Testis (tissue), 3 donors: ENCODE data around the gene RGMA. TPM values are rescaled to one million over a fixed set of nuclear protein-coding genes. Genes with fewer than 3 reads are reported as not detected.

ENCODE experiments used
- DNase-seq: peaks from one replicate; pipeline ENCODE4 v3.0.0-alpha.2; 2019
- H3K27ac ChIP-seq, 2 donors: fragments of 200-600 bp; sonication (generic); one replicate each; pipeline ENCODE4 v1.5.1; 2019
- H3K27me3 ChIP-seq: fragments of 200-600 bp; sonication (generic); one replicate; pipeline ENCODE4 v1.5.1; 2019
- H3K36me3 ChIP-seq: fragments of 200-600 bp; sonication (generic); one replicate; pipeline ENCODE4 v1.5.1; 2017; ENCODE audit warnings: low read depth; ENCODE audit errors: missing control alignments
- H3K4me1 ChIP-seq: fragments of 200-600 bp; sonication (generic); one replicate; pipeline ENCODE4 v1.5.1; 2019
- H3K4me3 ChIP-seq, 2 donors: fragments of 200-600 bp; sonication (generic); one replicate each; pipeline ENCODE4 v1.5.1; 2017 to 2019
- H3K9me3 ChIP-seq: fragments of 200-600 bp; sonication (generic); one replicate; pipeline ENCODE4 v1.5.1; 2017
- CTCF ChIP-seq, 3 experiments: fragments of 450-650 bp in 2 of 3; fragments of 200-600 bp in 1 of 3; sonication (generic) in 1 of 3; IDR thresholded peaks; one replicate each; pipeline ENCODE4 v1.5.1; 2016 to 2019; ENCODE audit warnings: antibody characterized with exemption in 3 of 3, mild to moderate bottlenecking in 2 of 3, moderate library complexity in 1 of 3
- POLR2A ChIP-seq: fragments of 450-650 bp; IDR thresholded peaks from one replicate; pipeline ENCODE4 v1.6.1; 2017; ENCODE audit warnings: antibody characterized with exemption, mild to moderate bottlenecking, moderate library complexity
- WGBS, 2 donors: methylation state at CpG; one replicate each; pipeline ENCODE4 v1.1.5; 2018; 5-methylcytosine and 5-hydroxymethylcytosine counted together
- intact Hi-C: fragments of 100-400 bp; cut with DNase I; formaldehyde crosslinking; loops from one replicate; pipeline ENCODE4 v1.15.1; 2023; ENCODE audit warnings: low total_unique reads
- polyA plus RNA-seq: library from polyadenylated mRNA; stranded (reverse); fragments of 350-450 nt; fragmentation: Illumina TruSeq; extraction: RNeasy Lipid Tissue Mini Kit (QIAGEN cat#74804); gene quantifications from one replicate; pipeline ENCODE4 v1.2.3, GENCODE V29; 2014; ENCODE audit warnings: low read depth, low replicate concordance; ENCODE audit not compliant: insufficient read depth
- total RNA-seq, 2 donors: library from RNA; depleted of rRNA; stranded (reverse); fragments of >200 nt; gene quantifications; one replicate each; pipeline ENCODE4 v1.2.3, GENCODE V29; 2016

RGMA gene
- total and polyA plus RNA-seq, 3 donors from 2014 or later, result 53.7 to 120 (median 65.4) TPM

- H3K27ac ChIP-seq, result no peak overlapping the region
- DNase-seq, result no peak
- peaks cover 9% of the 10 kb centered on the region for H3K4me1 ChIP-seq
- H3K4me3 ChIP-seq, result no peak overlapping the region
- TF ChIP-seq POLR2A (no peak), CTCF (IDR thresholded peaks at IDR 0.05) (no peak)
- H3K27me3 ChIP-seq, result no peaks in the 10 kb centered on the region
- H3K9me3 ChIP-seq, result no peaks in the 10 kb centered on the region
- WGBS, 2 donors, result 75 to 89% methylated on average over 7 to 14 of the region's 16 CpGs
- no peaks in the 10 kb centered on the region for H3K36me3 ChIP-seq
- intact Hi-C loops, result no loop called here
These were observed 40.3 kb downstream of the RGMA start for GRCh38 chr15:93048759-93049161.

GRCh38 chr15:93048426-93048721 lies 40.6 kb downstream of the RGMA start:
- WGBS, 2 donors, result 81 to 89% methylated on average over 8 to 14 of the region's 14 CpGs
- Histone ChIP-seq H3K36me3 (no peaks in the 10 kb centered on the region), H3K27ac (no peak overlapping the region), H3K4me1 (peaks cover 12% of the 10 kb centered on the region), H3K27me3 (no peaks in the 10 kb centered on the region), H3K4me3 (no peak overlapping the region), H3K9me3 (no peaks in the 10 kb centered on the region)
- no peak for DNase-seq
- intact Hi-C loops, result no loop called here
- no peak for TF ChIP-seq POLR2A
- no peak for TF ChIP-seq CTCF (IDR thresholded peaks at IDR 0.05)

GRCh38 chr15:93047621-93048425 lies 41.2 kb downstream of the RGMA start:
- Histone ChIP-seq H3K9me3 (no peaks in the 10 kb centered on the region), H3K27ac (no peak overlapping the region), H3K4me1 (peaks cover 12% of the 10 kb centered on the region), H3K36me3 (no peaks in the 10 kb centered on the region), H3K4me3 (no peak overlapping the region), H3K27me3 (no peaks in the 10 kb centered on the region)
- intact Hi-C loops, result no loop called here
- WGBS, 2 donors, result 79 to 88% methylated on average over 15 to 18 of the region's 18 CpGs
- no peak for DNase-seq
- TF ChIP-seq CTCF (IDR thresholded peaks at IDR 0.05), result no peak
- TF ChIP-seq POLR2A, result no peak

- no peak overlapping the region for H3K4me3 ChIP-seq
- intact Hi-C loops, result no loop called here
- H3K27me3 ChIP-seq, result no peaks in the 10 kb centered on the region
- 76 to 80% methylated on average over 6 of the region's 7 CpGs for WGBS, 2 donors
- H3K27ac ChIP-seq, result no peak overlapping the region
- no peak for TF ChIP-seq POLR2A
- TF ChIP-seq CTCF (IDR thresholded peaks at IDR 0.05), result no peak
- peaks cover 12% of the 10 kb centered on the region for H3K4me1 ChIP-seq
- DNase-seq, result no peak
- no peaks in the 10 kb centered on the region for H3K36me3 ChIP-seq
- no peaks in the 10 kb centered on the region for H3K9me3 ChIP-seq
These were observed 42.3 kb downstream of the RGMA start for GRCh38 chr15:93046721-93047120.

- no peak for DNase-seq
- no peaks in the 10 kb centered on the region for H3K9me3 ChIP-seq
- peaks cover 12% of the 10 kb centered on the region for H3K4me1 ChIP-seq
- H3K27me3 ChIP-seq, result no peaks in the 10 kb centered on the region
- H3K36me3 ChIP-seq, result no peaks in the 10 kb centered on the region
- whole genome bisulfite sequencing, 2 donors, result 95% methylated on average over 4 of the region's 4 CpGs
- no peak for TF ChIP-seq POLR2A
- TF ChIP-seq CTCF (IDR thresholded peaks at IDR 0.05), result no peak
- no peak overlapping the region for H3K4me3 ChIP-seq
- intact Hi-C loops, result no loop called here
- H3K27ac ChIP-seq, result no peak overlapping the region
These were observed 42.9 kb downstream of the RGMA start for GRCh38 chr15:93046120-93046519.
